Neural cell (in vitro differentiated cells): Measurements from ENCODE around the gene MUC2. TPM values are rescaled to one million over a fixed set of nuclear protein-coding genes. Genes with fewer than 3 reads are reported as not detected.

Experiments
- H2AFZ ChIP-seq: fragments of 200-600, 300-800 bp; sonication (generic), shearing (Covaris generic); 2 replicates; pipeline ENCODE4 v1.6.0; 2014; ENCODE audit warnings: low read depth, mild to moderate bottlenecking, antibody characterized with exemption, low read length, moderate library complexity
- H3F3A ChIP-seq: fragments of 200-600 bp; shearing (Covaris generic); 2 replicates; pipeline ENCODE4 v1.6.1; 2016; ENCODE audit warnings: mild to moderate bottlenecking, moderate library complexity, mixed read lengths, antibody characterized with exemption, low read length; ENCODE audit not compliant: insufficient read depth, poor library complexity, severe bottlenecking
- H3K27ac ChIP-seq: fragments of 200-600, 300-800 bp; sonication (generic), shearing (Covaris generic); 2 replicates; pipeline ENCODE4 v1.5.1; 2014; ENCODE audit warnings: mild to moderate bottlenecking, low read length, moderate library complexity
- H3K27me3 ChIP-seq: fragments of 300-800, 200-600 bp; sonication (generic), shearing (Covaris generic); 2 replicates; pipeline ENCODE4 v1.6.0; 2014; ENCODE audit warnings: mild to moderate bottlenecking, low read depth, low read length, moderate library complexity; ENCODE audit not compliant: insufficient read depth
- H3K36me3 ChIP-seq: fragments of 300-800, 200-600 bp; sonication (generic), shearing (Covaris generic); 2 replicates; pipeline ENCODE4 v1.5.1; 2014; ENCODE audit warnings: mild to moderate bottlenecking, antibody characterized with exemption, low read length, moderate library complexity; ENCODE audit not compliant: insufficient read depth
- H3K4me2 ChIP-seq: fragments of 300-800, 200-600 bp; sonication (generic), shearing (Covaris generic); 2 replicates; pipeline ENCODE4 v1.6.0; 2014; ENCODE audit warnings: mild to moderate bottlenecking, low read length
- H3K4me3 ChIP-seq: fragments of 300-800, 200-600 bp; sonication (generic), shearing (Covaris generic); 2 replicates; pipeline ENCODE4 v1.5.1; 2014; ENCODE audit warnings: mild to moderate bottlenecking, low read length, moderate library complexity
- H3K79me2 ChIP-seq: fragments of 200-600 bp; shearing (Covaris generic); replicated peaks from 2 replicates; pipeline ENCODE4 v1.6.0; 2014; ENCODE audit warnings: mild to moderate bottlenecking, low read length, moderate library complexity; ENCODE audit not compliant: insufficient read depth
- H3K9ac ChIP-seq: fragments of 300-800, 200-600 bp; sonication (generic), shearing (Covaris generic); 2 replicates; pipeline ENCODE4 v1.6.1; 2016; ENCODE audit warnings: mild to moderate bottlenecking, low read length, mixed read lengths
- H3K9me2 ChIP-seq: fragments of 200-600 bp; shearing (Covaris generic); 2 replicates; pipeline ENCODE4 v1.6.1; 2016; ENCODE audit warnings: mild to moderate bottlenecking, low read length, mixed read lengths; ENCODE audit not compliant: insufficient read depth
- H3K9me3 ChIP-seq: fragments of 200-600, 300-800 bp; sonication (generic), shearing (Covaris generic); 2 replicates; pipeline ENCODE4 v1.6.1; 2016; ENCODE audit warnings: mild to moderate bottlenecking, mixed run types, low read length, moderate library complexity, mixed read lengths
- H4K20me1 ChIP-seq: fragments of 200-600 bp; shearing (Covaris generic); 2 replicates; pipeline ENCODE4 v1.6.1; 2016; ENCODE audit warnings: mild to moderate bottlenecking, mixed run types; ENCODE audit not compliant: insufficient read depth
- EP300 ChIP-seq: fragments of 450-650 bp; conservative IDR thresholded peaks from 2 replicates; pipeline ENCODE4 v1.6.1; 2014; ENCODE audit warnings: antibody characterized with exemption, mild to moderate bottlenecking, moderate library complexity; ENCODE audit not compliant: poor library complexity, severe bottlenecking
- EZH2 ChIP-seq: fragments of 200-600, 300-800 bp; shearing (Covaris generic), sonication (generic); IDR thresholded peaks from 2 replicates; pipeline ENCODE4 v1.6.1; 2014; ENCODE audit warnings: antibody characterized with exemption, low read length, borderline replicate concordance, mild to moderate bottlenecking; ENCODE audit not compliant: insufficient read depth, poor library complexity, severe bottlenecking
- MXI1 ChIP-seq: fragments of 450-650 bp; conservative IDR thresholded peaks from 2 replicates; pipeline ENCODE4 v1.6.1; 2014; ENCODE audit warnings: antibody characterized with exemption, mild to moderate bottlenecking; ENCODE audit not compliant: poor library complexity, severe bottlenecking
- POLR2AphosphoS5 ChIP-seq: IDR thresholded peaks from 2 replicates; pipeline ENCODE4 v1.6.1; 2012
- RAD21 ChIP-seq: fragments of 450-650 bp; conservative IDR thresholded peaks from 2 replicates; pipeline ENCODE4 v1.6.1; 2014; ENCODE audit warnings: antibody characterized with exemption, mild to moderate bottlenecking, moderate library complexity
- SMC3 ChIP-seq: fragments of 450-650 bp; conservative IDR thresholded peaks from 2 replicates; pipeline ENCODE4 v1.6.1; 2014; ENCODE audit warnings: antibody characterized with exemption, mild to moderate bottlenecking, moderate library complexity; ENCODE audit not compliant: poor library complexity
- TAF1 ChIP-seq: IDR thresholded peaks from 2 replicates; pipeline ENCODE4 v1.6.1; 2012; ENCODE audit warnings: low read depth
- polyA plus RNA-seq: library from polyadenylated mRNA; depleted of rRNA; stranded (reverse); fragments of >200 nt; gene quantifications from 2 replicates; pipeline ENCODE4 v1.2.3, GENCODE V29; 2014
- TF ChIP-seq, protein P1 (sequence below): IDR thresholded peaks from 2 replicates; pipeline ENCODE4 v1.6.1; 2012; ENCODE audit warnings: borderline replicate concordance
- TF ChIP-seq, protein P2 (sequence below): fragments of 450-650 bp; IDR thresholded peaks from 2 replicates; pipeline ENCODE4 v1.5.1; 2014; ENCODE audit warnings: antibody characterized with exemption, mild to moderate bottlenecking, moderate library complexity; ENCODE audit not compliant: poor library complexity, severe bottlenecking

Gene MUC2
- polyA plus RNA-seq, 1 donor from 2014 or later = not detected

GRCh38 chr11:1075341-1075911 lies 752 bp downstream of the MUC2 start:
- H3K9me3 ChIP-seq = no peaks in the 10 kb centered on the region

DNA sequence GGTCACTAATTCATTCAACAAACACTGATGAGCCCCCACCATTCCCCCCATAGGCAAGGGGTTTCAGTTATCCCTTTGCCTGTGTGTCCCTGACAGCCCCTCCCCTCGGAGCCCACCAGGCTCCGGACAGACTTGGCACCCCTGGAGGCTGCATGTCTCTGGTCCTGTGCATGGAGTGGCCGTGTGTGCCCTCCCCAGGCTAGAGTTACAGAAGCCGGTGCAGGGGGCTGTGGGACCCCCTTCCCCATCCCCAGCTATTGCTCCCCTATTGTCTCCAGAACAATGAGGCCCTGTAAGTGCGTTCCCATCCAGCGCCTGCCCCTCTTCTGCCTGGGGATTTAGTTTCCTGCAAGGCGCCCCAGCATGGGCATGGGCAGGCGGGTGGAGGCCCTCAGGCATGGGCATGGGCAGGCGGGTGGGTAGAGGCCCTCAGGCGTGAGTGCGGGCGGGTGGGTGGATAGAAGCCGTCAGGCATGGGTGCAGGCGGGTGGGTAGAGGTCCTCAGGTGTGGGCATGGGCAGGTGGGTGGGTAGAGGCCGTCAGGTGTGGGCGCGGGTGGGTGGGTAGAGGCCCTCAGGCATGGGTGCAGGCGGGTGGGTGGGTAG lies 1.5 kb downstream of the MUC2 start:
- Histone ChIP-seq H3K27me3 (no peaks in the 10 kb centered on the region), H2AFZ (no peak overlapping the region), H3K9me3 (no peaks in the 10 kb centered on the region), H3K4me2 (no peak overlapping the region), H3K9me2 (no peaks in the 10 kb centered on the region), H3K27ac (no peak overlapping the region), H3K9ac (no peak overlapping the region), H3F3A (no peaks in the 10 kb centered on the region), H3K79me2 (no peaks in the 10 kb centered on the region), H3K36me3 (no peaks in the 10 kb centered on the region), H4K20me1 (no peaks in the 10 kb centered on the region), H3K4me3 (no peak overlapping the region)
- TF ChIP-seq, protein P1, sequence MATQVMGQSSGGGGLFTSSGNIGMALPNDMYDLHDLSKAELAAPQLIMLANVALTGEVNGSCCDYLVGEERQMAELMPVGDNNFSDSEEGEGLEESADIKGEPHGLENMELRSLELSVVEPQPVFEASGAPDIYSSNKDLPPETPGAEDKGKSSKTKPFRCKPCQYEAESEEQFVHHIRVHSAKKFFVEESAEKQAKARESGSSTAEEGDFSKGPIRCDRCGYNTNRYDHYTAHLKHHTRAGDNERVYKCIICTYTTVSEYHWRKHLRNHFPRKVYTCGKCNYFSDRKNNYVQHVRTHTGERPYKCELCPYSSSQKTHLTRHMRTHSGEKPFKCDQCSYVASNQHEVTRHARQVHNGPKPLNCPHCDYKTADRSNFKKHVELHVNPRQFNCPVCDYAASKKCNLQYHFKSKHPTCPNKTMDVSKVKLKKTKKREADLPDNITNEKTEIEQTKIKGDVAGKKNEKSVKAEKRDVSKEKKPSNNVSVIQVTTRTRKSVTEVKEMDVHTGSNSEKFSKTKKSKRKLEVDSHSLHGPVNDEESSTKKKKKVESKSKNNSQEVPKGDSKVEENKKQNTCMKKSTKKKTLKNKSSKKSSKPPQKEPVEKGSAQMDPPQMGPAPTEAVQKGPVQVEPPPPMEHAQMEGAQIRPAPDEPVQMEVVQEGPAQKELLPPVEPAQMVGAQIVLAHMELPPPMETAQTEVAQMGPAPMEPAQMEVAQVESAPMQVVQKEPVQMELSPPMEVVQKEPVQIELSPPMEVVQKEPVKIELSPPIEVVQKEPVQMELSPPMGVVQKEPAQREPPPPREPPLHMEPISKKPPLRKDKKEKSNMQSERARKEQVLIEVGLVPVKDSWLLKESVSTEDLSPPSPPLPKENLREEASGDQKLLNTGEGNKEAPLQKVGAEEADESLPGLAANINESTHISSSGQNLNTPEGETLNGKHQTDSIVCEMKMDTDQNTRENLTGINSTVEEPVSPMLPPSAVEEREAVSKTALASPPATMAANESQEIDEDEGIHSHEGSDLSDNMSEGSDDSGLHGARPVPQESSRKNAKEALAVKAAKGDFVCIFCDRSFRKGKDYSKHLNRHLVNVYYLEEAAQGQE = no peak
- TF ChIP-seq SMC3 (no peak), POLR2AphosphoS5 (no peak), RAD21 (no peak), EZH2 (no peak), TAF1 (no peak), EP300 (no peak), MXI1 (no peak)
- TF ChIP-seq, protein P2, sequence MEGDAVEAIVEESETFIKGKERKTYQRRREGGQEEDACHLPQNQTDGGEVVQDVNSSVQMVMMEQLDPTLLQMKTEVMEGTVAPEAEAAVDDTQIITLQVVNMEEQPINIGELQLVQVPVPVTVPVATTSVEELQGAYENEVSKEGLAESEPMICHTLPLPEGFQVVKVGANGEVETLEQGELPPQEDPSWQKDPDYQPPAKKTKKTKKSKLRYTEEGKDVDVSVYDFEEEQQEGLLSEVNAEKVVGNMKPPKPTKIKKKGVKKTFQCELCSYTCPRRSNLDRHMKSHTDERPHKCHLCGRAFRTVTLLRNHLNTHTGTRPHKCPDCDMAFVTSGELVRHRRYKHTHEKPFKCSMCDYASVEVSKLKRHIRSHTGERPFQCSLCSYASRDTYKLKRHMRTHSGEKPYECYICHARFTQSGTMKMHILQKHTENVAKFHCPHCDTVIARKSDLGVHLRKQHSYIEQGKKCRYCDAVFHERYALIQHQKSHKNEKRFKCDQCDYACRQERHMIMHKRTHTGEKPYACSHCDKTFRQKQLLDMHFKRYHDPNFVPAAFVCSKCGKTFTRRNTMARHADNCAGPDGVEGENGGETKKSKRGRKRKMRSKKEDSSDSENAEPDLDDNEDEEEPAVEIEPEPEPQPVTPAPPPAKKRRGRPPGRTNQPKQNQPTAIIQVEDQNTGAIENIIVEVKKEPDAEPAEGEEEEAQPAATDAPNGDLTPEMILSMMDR = no peak

More at GRCh38 chr11:1075341-1075911, 752 bp downstream of the MUC2 start:
- H3K79me2 ChIP-seq = no peaks in the 10 kb centered on the region
- no peak for TF ChIP-seq POLR2AphosphoS5
- H4K20me1 ChIP-seq = no peaks in the 10 kb centered on the region
- no peaks in the 10 kb centered on the region for H3K36me3 ChIP-seq
- no peak overlapping the region for H3K27ac ChIP-seq
- H3K4me3 ChIP-seq = no peak overlapping the region
- no peak overlapping the region for H2AFZ ChIP-seq
- H3K4me2 ChIP-seq = no peak overlapping the region
- H3K9ac ChIP-seq = no peak overlapping the region
- no peaks in the 10 kb centered on the region for H3K27me3 ChIP-seq
- no peaks in the 10 kb centered on the region for H3F3A ChIP-seq
- no peaks in the 10 kb centered on the region for H3K9me2 ChIP-seq
